Sigmoid colon (tissue), 7 donors: ENCODE measurements around the gene BICRA. TPM values are rescaled to one million over a fixed set of nuclear protein-coding genes. Genes with fewer than 3 reads are reported as not detected.

Source experiments
- DNase-seq: peaks from one replicate; pipeline ENCODE4 v3.0.0-alpha.2; 2019
- H3K27ac ChIP-seq, 4 donors: fragments of 200-600 bp; sonication (generic); one replicate each; pipeline ENCODE4 v1.5.1; 2016 to 2019; ENCODE audit warnings: mild to moderate bottlenecking in 1 of 4
- H3K27me3 ChIP-seq, 3 donors: fragments of 200-600 bp; sonication (generic); one replicate each; pipeline ENCODE4 v1.5.1; 2019; ENCODE audit warnings: mild to moderate bottlenecking in 1 of 3
- H3K36me3 ChIP-seq, 4 donors: fragments of 200-600 bp; sonication (generic); one replicate each; pipeline ENCODE4 v1.5.1; 2016 to 2019
- H3K4me1 ChIP-seq, 4 donors: fragments of 200-600 bp; sonication (generic); one replicate each; pipeline ENCODE4 v1.5.1; 2017 to 2019
- H3K4me3 ChIP-seq, 4 donors: fragments of 200-600 bp; sonication (generic); one replicate each; pipeline ENCODE4 v1.5.1; 2017 to 2019; ENCODE audit warnings: mild to moderate bottlenecking in 2 of 4, moderate library complexity in 1 of 4
- H3K9me3 ChIP-seq, 4 donors: fragments of 200-600 bp in 3 of 4; sonication (generic) in 3 of 4; one replicate each; pipeline versions ENCODE4 v1.5.1 to v1.6.1; 2013 to 2019
- EP300 ChIP-seq, 4 donors: sonication (generic); formaldehyde crosslinking; IDR thresholded peaks; one replicate each; pipeline ENCODE4 v1.6.1; 2017; ENCODE audit warnings: antibody characterized with exemption in 4 of 4
- POLR2A ChIP-seq, 2 donors: fragments of 450-650 bp; IDR thresholded peaks; one replicate each; pipeline ENCODE4 v1.6.1; 2016; ENCODE audit warnings: antibody characterized with exemption in 2 of 2, mild to moderate bottlenecking in 2 of 2, moderate library complexity in 2 of 2
- POLR2AphosphoS5 ChIP-seq, 4 donors: sonication (generic); formaldehyde crosslinking; IDR thresholded peaks; one replicate each; pipeline ENCODE4 v1.6.1; 2017; ENCODE audit warnings: antibody characterized with exemption in 4 of 4
- WGBS, 2 donors: extraction: QIAGEN DNeasy Blood & Tissue Kit; methylation state at CpG; one replicate each; pipeline ENCODE4 v1.1.7; 2013; 5-methylcytosine and 5-hydroxymethylcytosine counted together
- intact Hi-C: fragments of 100-400 bp; cut with DNase I; formaldehyde crosslinking; loops from one replicate; pipeline ENCODE4 v1.15.1; 2023
- polyA plus RNA-seq, 3 donors: library from polyadenylated mRNA; stranded (reverse); fragments of 200-250 nt; gene quantifications; one replicate each; pipeline ENCODE4 v1.2.3, GENCODE V29; 2013
- total RNA-seq, 4 donors: library from RNA; depleted of rRNA; stranded (reverse); fragments of >200 nt; gene quantifications; one replicate each; pipeline ENCODE4 v1.1.0, GENCODE V29; 2016
- TF ChIP-seq, protein P1 (sequence below), 4 experiments: fragments of 450-650 bp in 3 of 4; fragments of 200-600 bp in 1 of 4; IDR thresholded peaks; one replicate each; pipeline ENCODE4 v1.5.1; 2016 to 2019; ENCODE audit warnings: antibody characterized with exemption in 4 of 4, mild to moderate bottlenecking in 3 of 4, moderate library complexity in 2 of 4
- donor health status: healthy with polysubstance abuse.
- donor health status: Bipolar disorder and iron deficiency.
- donor health status: healthy.

Gene BICRA
- total and polyA plus RNA-seq, 7 donors: 1.8 to 21.6 (median 10.3) TPM

GRCh38 chr19:47695533-47696262 lies 86.8 kb downstream of the BICRA start:
- Histone ChIP-seq H3K27me3 (no peaks in the 10 kb centered on the region), H3K36me3 (peaks cover 2 to 65% (median 22%) of the 10 kb centered on the region in 4 donors), H3K9me3 (no peaks in the 10 kb centered on the region), H3K4me3 (no peak overlapping the region), H3K4me1 (peaks cover 0 to 6% (median 5%) of the 10 kb centered on the region in 4 donors), H3K27ac (peak overlapping the region in 2 of 4 donors; percentile 83)
- intact Hi-C loops: loop anchor here (2.0 kb wide), 1 partner anchor 87 kb away; the partner anchor contains the start of gene BICRA
- TF ChIP-seq, protein P1, sequence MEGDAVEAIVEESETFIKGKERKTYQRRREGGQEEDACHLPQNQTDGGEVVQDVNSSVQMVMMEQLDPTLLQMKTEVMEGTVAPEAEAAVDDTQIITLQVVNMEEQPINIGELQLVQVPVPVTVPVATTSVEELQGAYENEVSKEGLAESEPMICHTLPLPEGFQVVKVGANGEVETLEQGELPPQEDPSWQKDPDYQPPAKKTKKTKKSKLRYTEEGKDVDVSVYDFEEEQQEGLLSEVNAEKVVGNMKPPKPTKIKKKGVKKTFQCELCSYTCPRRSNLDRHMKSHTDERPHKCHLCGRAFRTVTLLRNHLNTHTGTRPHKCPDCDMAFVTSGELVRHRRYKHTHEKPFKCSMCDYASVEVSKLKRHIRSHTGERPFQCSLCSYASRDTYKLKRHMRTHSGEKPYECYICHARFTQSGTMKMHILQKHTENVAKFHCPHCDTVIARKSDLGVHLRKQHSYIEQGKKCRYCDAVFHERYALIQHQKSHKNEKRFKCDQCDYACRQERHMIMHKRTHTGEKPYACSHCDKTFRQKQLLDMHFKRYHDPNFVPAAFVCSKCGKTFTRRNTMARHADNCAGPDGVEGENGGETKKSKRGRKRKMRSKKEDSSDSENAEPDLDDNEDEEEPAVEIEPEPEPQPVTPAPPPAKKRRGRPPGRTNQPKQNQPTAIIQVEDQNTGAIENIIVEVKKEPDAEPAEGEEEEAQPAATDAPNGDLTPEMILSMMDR (IDR thresholded peaks at IDR 0.05): no peak
- no peak for DNase-seq
- WGBS, 2 donors: 93 to 94% methylated on average over 26 of the region's 26 CpGs

GRCh38 chr19:47696635-47697034 lies 87.7 kb downstream of the BICRA start:
- Histone ChIP-seq H3K27ac (peak overlapping the region in 3 of 4 donors; percentile 24 to 83 (median 83)), H3K9me3 (no peaks in the 10 kb centered on the region), H3K4me1 (peaks cover 0 to 6% (median 5%) of the 10 kb centered on the region in 4 donors), H3K27me3 (no peaks in the 10 kb centered on the region), H3K4me3 (no peak overlapping the region), H3K36me3 (peaks cover 8 to 65% (median 26%) of the 10 kb centered on the region in 4 donors)
- intact Hi-C loops: loop anchor here (2.0 kb wide), 1 partner anchor 88 kb away; the partner anchor contains the start of gene BICRA
- TF ChIP-seq EP300 (IDR thresholded peaks at IDR 0.05): no peak
- WGBS, 2 donors: 94% methylated on average over 8 of the region's 8 CpGs
- no peak for DNase-seq

DNA sequence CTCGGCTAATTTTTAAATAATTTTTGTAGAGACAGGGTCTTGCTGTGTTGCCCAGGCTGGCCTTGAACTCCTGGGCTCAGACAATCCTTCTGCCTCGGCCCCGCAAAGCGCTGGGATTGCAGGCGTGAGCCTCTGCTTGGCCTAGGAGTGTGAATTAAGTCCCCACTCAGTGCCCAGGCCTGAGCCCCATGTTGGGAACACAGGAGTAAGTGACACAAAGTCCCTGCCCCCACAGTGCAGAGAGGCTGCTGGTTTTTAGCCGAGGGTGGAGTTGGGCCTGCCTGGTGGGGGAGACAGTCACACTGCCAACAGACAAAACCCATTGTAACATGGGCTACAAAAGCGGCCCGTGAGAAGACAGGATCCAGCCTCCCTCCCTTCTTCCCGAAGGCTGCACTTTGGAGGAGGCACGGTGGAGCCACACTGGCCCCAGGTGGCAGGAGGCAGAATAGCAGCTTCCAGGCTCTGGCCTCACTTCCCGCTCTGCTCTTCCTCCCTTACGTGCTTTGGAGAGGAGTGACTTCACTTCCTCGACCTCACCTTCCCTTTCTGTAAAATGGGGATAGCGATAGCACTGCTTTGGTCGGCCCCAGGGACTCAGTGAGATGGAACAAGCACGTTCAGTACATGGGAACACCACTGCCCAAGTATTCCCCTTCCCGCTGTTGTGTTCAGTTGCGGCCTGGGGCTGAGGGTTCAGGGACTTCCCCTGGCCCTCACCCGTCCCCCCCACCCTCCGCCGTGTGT lies 89.1 kb downstream of the BICRA start:
- Histone ChIP-seq H3K9me3 (no peaks in the 10 kb centered on the region), H3K4me3 (no peak overlapping the region), H3K4me1 (peaks cover 0 to 6% (median 5%) of the 10 kb centered on the region in 4 donors), H3K27me3 (no peaks in the 10 kb centered on the region), H3K36me3 (peaks cover 16 to 65% (median 31%) of the 10 kb centered on the region in 4 donors), H3K27ac (peak overlapping the region; percentile 63 to 83 (median 82))
- TF ChIP-seq POLR2A (IDR thresholded peaks at IDR 0.05) (no peak), EP300 (IDR thresholded peaks at IDR 0.05) (no peak), POLR2AphosphoS5 (IDR thresholded peaks at IDR 0.05) (peak; percentile 14 to 66 (median 62))
- TF ChIP-seq, protein P1 (IDR thresholded peaks at IDR 0.05): peak; percentile 96 to 99 (median 98)
- DNase-seq: peak; percentile 94
- intact Hi-C loops: loop anchor here (2.0 kb wide), 4 partner anchors 89 to 261 kb away; partner anchors contain the start of gene BICRA
- 35 to 49% methylated on average over 21 of the region's 21 CpGs for WGBS, 2 donors

DNA sequence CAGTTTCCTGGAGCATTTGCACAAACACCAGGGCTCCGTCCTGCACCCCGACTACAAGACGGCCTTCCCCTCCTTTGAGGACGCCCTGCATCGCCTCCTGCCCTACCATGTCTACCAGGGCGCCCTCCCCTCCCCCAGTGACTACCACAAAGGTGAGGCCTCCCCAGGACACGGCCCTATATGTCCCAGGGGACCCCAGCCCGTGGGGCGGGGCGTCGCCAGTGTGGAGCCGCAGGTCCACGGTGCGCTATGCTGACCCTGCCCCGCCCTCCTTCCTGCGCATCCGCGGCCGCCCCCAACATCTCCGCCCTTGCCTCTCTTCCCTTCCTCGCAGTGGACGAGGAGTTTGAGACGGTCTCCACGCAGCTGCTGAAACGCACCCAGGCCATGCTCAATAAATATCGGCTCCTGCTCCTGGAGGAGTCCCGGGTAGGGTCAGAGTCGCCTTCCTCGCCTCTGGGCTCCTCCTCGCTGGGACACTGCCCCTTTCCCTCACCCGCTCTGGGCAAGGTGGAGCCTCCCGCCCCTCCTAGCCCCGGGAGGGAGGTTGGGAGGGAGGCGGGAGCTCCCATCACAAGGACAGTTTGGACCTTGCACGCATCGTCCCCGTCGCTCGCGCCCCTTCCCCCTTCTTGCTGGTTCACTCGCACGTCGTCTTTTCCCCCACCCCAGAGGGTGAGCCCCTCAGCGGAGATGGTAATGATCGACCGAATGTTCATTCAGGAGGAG lies 89.9 kb downstream of the BICRA start:
- Histone ChIP-seq H3K27me3 (no peaks in the 10 kb centered on the region), H3K36me3 (peaks cover 16 to 63% (median 29%) of the 10 kb centered on the region in 4 donors), H3K4me1 (peaks cover 0 to 13% (median 8%) of the 10 kb centered on the region in 4 donors), H3K4me3 (no peak overlapping the region), H3K9me3 (no peaks in the 10 kb centered on the region), H3K27ac (peak overlapping the region; percentile 63 to 83 (median 82))
- DNase-seq: no peak
- no peak for TF ChIP-seq POLR2AphosphoS5 (IDR thresholded peaks at IDR 0.05)
- no peak for TF ChIP-seq EP300 (IDR thresholded peaks at IDR 0.05)
- TF ChIP-seq, protein P1 (IDR thresholded peaks at IDR 0.05): no peak
- no peak for TF ChIP-seq POLR2A (IDR thresholded peaks at IDR 0.05)
- intact Hi-C loops: loop anchor here (2.0 kb wide), 3 partner anchors 98 to 262 kb away; no protein-coding TSS in a partner anchor
- 82 to 92% methylated on average over 46 of the region's 46 CpGs for WGBS, 2 donors
